AG20443 (cell line): ENCODE measurements around the gene BNC2.
A peak's percentile ranks its signal among the peaks of the same experiment; 100 is the strongest.

ENCODE experiments used
- DNase-seq: peaks from one replicate; pipeline ENCODE4 v3.0.0; 2012; ENCODE audit warnings: low spot score, mixed read lengths

Gene BNC2

DNA sequence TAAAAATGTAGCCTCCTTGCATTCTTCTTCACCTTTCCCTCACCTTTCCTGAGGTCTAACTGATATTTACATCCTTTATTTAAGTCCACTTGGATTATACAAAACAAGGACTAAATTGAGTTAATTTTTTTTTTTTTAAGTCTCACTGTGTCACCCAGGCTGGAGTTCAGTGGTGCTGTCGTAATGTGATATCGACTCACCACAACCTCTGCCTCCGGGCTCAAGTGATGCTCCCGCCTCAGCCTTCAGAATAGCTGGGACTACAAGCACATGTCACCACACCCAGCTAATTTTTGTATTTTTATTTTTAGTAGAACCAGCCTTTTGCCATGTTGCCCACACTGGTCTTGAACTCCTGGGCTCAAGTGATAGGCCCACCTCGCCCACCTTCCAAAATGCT is 195.3 kb downstream of the BNC2 start:
- DNase-seq, result no peak

DNA sequence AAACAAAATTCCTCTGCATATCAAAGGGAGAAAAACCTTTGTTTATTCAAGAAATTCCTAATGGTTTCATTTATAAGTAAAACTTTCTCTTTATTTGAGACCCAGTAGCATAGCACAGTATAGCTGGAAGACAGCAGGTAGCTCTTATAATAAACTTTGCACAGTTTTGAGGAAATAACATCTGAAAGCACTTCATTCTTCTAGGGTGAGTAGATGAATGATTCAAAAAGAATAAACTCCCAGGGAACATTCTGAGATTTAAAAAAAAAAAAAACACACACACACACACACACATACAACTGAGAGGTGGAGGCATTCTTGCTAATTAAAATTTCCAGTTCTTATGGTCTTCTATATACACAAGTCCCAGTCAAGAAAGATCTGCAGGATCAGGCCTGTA is 197.3 kb downstream of the BNC2 start:
- DNase-seq, result no peak

DNA sequence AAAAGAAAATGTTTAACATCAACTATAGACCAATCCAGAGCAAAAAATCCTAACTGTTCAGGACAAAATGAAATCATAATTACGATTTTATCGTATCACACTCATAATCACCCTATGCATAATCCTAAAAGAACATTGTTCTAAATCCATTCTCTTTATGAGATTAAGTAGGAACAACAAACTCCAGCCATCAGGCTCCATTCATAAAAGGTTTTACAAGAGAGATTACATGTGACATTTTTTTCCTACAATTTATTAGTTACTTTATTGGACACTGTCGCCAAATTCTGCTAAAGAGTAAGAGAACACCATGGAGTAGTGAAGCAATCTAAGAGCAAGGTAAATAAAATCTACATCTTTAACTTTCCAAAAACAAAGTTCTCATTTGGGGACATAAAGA is 198.0 kb downstream of the BNC2 start:
- no peak for DNase-seq

DNA sequence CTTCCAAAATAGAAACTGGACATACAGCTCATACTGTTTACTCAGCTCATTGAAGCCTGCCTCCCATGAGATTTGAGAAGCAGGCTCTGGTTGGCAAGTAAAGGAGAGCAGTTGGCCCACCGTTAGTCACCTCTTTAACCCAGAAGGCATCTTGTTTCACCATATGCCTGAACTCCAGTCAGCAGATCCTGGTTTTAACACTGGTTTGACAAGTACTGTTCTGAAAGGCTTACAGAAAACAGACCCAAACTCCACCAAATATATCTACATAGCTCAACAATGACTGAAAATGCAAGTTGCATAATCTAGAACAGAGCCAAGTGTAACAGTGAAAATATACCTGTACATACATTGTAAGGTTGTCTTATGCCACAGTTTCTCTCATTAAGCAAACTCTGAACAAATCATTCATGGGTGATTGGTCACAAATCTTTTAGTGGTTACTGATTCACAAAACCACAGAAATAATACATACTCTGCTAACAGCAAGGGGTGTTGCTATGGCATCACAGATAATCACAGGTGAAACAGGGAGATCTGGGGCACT is 198.8 kb downstream of the BNC2 start:
- DNase-seq, result peak; percentile 45

GRCh38 chr9:16670791-16671190 is 199.7 kb downstream of the BNC2 start:
- no peak for DNase-seq

GRCh38 chr9:16668734-16669295 is 201.7 kb downstream of the BNC2 start:
- DNase-seq, result no peak

DNA sequence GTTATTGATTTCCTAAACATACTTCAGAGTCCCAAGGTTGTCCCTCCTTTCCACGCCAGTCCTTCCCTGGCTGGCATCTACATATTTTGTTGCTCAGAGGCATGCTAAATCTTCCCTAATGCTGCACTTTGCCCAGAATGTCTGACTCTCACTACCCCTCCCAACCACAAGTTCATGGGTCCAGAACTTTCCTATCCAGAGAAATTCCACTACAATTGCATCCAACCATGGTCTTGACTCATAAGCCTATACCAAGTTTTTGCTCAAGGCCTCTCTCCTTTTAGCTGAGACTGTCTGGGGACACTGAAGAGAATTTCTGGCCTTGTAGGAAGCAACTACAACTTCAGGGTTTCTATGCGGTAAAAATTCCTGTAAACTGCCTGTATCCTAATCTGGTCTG is 206.3 kb downstream of the BNC2 start:
- DNase-seq, result no peak

- no peak for DNase-seq
Measured at GRCh38 chr9:16661816-16662215, 208.7 kb downstream of the BNC2 start.

DNA sequence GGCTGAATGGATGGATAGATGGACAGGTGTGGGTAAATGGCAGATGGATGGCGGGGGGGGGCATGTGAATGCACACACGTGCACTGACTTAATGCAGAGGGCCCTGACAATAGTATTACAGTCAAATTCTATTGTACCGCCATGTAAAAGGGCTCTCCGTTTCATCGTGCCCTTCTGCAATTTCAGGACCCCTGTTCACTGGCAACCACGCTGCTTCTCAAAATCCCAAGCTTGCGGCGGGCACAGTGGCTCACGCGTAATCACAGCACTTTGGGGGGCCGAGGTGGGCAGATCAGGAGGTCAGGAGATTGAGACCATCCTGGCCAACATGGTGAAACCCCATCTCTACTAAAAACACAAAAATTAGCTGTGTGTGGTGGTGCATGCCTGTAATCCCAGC is 211.4 kb downstream of the BNC2 start:
- no peak for DNase-seq

GRCh38 chr9:16656432-16657169 is 213.9 kb downstream of the BNC2 start:
- DNase-seq, result no peak

GRCh38 chr9:16654596-16655126 is 215.8 kb downstream of the BNC2 start:
- no peak for DNase-seq

GRCh38 chr9:16653491-16654399 is 216.7 kb downstream of the BNC2 start:
- DNase-seq, result no peak

DNA sequence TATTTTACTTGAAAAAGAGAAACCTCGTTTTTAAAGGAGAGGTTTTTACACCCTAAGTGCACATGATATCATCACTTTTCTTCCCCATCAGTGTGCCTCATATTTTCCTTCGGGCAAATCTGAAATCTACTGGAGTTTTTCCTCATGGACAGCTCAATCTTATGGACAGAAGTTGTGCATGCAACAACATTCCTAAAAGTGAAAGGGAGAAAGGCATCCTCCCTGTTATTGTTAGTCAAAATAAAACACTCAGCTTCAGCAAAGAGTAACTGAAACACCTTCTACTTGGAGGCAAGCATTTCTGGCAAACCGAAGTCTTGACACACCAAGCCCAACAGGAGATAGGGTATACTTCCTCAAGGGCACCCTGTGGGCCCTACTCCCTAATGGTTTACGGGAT is 217.9 kb downstream of the BNC2 start:
- no peak for DNase-seq

GRCh38 chr9:16651446-16651964 is 219.0 kb downstream of the BNC2 start:
- DNase-seq, result no peak

DNA sequence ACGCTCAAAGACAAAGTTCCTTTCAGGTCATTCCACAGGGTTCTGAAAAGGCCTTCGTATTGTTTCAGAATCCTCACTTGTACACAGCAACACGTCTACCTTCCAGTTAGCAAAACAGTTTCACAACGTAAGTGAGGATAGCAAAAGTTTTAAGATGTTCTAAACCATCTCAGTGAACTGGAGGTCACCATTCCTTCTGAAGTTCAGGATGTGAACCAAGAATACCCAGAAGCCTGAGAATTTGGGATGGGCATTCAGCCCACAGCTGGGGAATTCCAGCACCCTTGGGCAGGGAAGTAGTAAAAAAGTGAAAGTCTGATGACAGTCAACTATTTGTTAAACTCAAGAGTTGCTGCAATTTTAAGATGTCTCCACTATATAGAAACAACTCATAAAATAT is 224.5 kb downstream of the BNC2 start:
- DNase-seq, result no peak

DNA sequence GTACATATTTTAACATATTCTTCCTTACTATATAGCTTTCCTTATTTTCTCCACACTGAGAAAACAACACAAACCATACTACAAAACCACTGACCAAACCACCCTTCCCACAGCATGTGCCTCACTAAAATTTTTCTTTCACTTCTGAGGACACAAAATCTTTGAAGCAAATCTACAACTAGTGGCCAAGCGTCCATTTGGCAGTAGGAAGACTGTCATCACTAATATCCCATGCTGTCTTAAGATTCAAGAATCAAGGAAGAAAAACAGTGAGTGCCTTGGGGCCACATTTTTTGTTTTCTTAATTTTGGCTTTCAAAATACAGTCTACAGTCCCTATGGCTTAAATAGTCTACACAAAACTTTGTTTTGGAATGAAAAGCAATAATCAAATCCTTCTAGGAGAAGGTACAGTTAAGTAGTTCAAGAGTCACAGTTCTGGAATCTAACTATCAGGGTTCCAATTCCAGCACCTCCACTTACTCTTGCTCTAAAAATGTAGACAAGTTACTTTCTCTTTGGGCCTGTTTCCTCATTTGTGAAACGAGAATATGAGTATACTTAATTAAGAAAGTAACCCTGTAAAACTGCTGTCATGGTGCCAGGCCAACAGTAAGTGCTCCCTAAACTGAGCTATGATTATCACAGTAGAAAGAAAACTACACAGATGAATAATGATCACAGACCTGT is 227.9 kb downstream of the BNC2 start:
- DNase-seq, result no peak

- DNase-seq, result no peak
Measured at GRCh38 chr9:16640649-16641048, 229.8 kb downstream of the BNC2 start.

GRCh38 chr9:16639644-16640043 is 230.8 kb downstream of the BNC2 start:
- no peak for DNase-seq

DNA sequence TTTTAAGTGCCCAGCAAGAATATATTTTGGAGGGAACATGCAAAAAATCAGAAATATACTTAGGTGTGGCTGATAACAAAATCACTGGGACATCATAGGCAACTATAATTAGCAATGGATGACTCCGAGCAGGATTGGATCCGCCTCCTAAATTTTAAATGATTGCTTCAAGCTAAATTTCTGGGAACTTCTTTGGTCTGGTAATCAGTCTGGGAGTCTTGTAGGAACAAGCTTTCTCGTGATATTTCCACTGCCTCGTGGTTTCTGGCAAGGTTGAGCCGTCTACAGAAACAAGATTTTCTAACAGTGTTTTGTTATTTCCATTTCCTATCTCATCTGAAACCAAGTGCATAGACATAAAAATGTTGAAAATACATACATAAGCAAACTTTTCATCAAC is 232.6 kb downstream of the BNC2 start:
- no peak for DNase-seq

GRCh38 chr9:16637218-16637617 is 233.3 kb downstream of the BNC2 start:
- DNase-seq, result no peak

GRCh38 chr9:16633794-16634193 is 236.7 kb downstream of the BNC2 start:
- no peak for DNase-seq

GRCh38 chr9:16628413-16628812 is 242.1 kb downstream of the BNC2 start:
- DNase-seq, result peak; percentile 16
